GM10266 (cell line): ENCODE measurements around the gene CC2D1B.

Experiments used
- DNase-seq: peaks from one replicate; pipeline ENCODE4 v3.0.0; 2012; ENCODE audit errors: extremely low spot score
- CTCF ChIP-seq: IDR thresholded peaks from 2 replicates; pipeline ENCODE4 v1.5.1; 2012; ENCODE audit warnings: mild to moderate bottlenecking, low read depth; ENCODE audit not compliant: control insufficient read depth, insufficient read depth; ENCODE audit errors: missing control alignments

The CC2D1B gene

DNA sequence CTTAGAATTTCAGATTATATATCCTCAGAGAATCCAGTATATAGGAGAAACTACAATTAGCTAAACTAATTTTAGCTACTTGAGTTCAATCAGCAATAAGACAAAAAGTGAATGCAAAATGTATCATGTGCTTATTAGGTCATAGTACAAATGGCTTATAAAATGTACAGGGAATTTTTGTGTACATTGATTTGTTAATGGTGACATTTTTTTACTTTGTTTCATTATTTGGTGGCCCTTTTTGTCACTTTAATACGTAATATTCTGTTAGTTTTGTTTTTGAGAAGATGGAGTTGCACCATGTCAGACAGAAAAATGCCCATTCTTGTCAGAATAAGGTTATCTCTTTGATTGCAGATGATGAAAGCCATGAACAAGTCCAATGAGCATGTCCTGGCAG is 33.6 kb downstream of the CC2D1B start:
- no peak for TF ChIP-seq CTCF

GRCh38 chr1:52328615-52329014 is 37.4 kb downstream of the CC2D1B start:
- no peak for DNase-seq
- no peak for TF ChIP-seq CTCF

More for the DNA sequence above, 33.6 kb downstream of the CC2D1B start:
- no peak for DNase-seq

DNA sequence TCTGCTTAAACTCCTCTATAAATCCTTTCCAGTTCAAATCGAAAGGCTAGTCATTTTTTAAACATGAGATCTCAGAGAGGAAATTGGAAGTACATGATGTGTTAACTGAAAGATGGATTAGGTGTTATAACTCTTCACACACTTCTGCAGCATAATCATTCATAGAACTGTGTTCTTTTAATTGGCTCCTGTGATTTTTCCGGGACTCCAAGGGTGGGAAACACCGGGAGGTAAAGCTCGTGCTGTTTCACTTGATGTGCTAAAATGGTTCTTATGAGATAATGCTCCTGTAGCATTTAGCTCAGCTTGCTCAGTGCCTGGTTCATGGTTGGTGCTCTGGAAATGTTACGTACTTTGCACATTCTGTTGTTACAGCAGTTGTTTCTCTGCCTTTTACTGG is 40.2 kb downstream of the CC2D1B start:
- DNase-seq: no peak
- TF ChIP-seq CTCF: no peak

DNA sequence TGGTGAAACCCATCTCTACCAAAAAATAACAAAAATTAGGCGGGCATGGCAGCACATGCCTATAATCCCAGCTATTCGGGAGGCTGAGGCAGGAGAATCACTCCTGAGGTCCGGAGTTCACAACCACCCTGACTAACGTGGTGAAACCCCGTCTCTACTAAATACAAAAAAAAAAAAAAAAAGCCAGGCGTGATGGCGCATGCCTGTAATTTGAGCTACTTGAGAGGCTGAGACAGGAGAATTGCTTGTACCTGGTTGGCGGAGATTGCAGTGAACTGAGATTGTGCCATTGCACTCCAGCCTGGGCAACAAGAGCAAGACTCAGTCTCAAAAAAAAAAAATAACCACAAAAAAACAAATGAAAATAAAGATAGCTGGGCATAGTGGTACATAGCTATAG is 42.3 kb downstream of the CC2D1B start:
- TF ChIP-seq CTCF: no peak
- no peak for DNase-seq

- DNase-seq: no peak
- no peak for TF ChIP-seq CTCF
Observed at GRCh38 chr1:52321061-52321460, 44.9 kb downstream of the CC2D1B start.

GRCh38 chr1:52306227-52307006 is 59.6 kb downstream of the CC2D1B start:
- DNase-seq: no peak
- TF ChIP-seq CTCF: no peak

DNA sequence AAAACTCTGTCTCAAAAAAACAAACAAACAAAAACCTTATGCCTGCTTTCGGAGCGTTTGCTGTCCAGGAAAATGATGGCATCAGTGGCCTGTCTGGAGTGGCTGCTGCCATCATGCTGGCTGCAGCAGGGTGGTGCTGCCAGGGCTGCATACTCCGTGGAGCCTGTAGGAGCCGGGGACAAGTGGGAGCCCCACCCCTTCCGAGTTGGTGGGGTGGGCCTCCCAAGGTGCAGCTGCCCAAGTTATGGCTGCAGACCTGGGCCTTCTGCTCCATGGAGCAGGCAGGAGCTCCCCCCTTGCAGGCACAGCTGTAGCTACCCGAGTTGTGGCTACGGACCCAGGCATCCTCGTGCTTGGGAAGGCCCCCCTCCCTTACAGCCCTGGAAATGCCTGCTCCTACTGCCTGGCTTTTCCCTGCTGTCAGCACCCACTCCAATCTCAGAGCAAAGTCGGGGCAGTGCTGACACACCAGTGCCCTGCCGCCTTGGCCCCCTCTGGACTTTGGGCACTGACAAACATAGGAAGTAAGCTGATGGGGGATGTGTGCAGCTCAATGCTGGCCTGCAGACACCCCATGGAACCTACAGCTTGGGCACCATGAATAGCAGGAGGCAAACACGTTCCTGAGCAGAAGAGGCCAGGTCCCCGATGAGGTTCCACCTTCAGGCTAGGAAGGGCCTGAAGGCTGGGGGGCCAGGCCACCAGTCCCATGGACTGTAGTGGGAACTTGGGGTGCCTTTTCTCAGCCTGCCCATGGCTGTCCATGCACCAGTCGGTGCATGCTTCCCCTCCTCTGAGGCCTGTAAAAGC is 60.4 kb downstream of the CC2D1B start:
- no peak for TF ChIP-seq CTCF
- DNase-seq: no peak
